Activated CD8-positive, alpha-beta memory T cell treated with anti-CD3 and anti-CD28 coated beads for 36 hours (primary cell): Measurements from ENCODE around the gene PLK5. TPM values are rescaled to one million over a fixed set of nuclear protein-coding genes. Genes with fewer than 3 reads are reported as not detected.
"Not testable (repeated sequence)": the region's sequence is repeated elsewhere in the genome, so short reads cannot be mapped to it uniquely, and the experiment has no call there.

Source experiments
- CTCF ChIA-PET: fragments of 350-600 bp; sonication (Branson Sonifier 250); formaldehyde crosslinking; loops from one replicate; lab custom pipeline; 2021; ENCODE audit warnings: antibody characterized with exemption; lab: Charles Lee
- POLR2A ChIA-PET: fragments of 350-600 bp; sonication (Branson Sonifier 250); formaldehyde crosslinking; loops from one replicate; lab custom pipeline; 2021; ENCODE audit warnings: antibody characterized with exemption; lab: Charles Lee
- total RNA-seq, 2 experiments: library from RNA; stranded (reverse); gene quantifications; one replicate each; pipeline ENCODE4 v1.2.3, GENCODE V29; 2021

PLK5 gene
- total RNA-seq, 2 experiments from 2014 or later: not detected

GRCh38 chr19:1533510-1534150, 9.8 kb downstream of the PLK5 start:
- POLR2A ChIA-PET: no interaction called here
- CTCF ChIA-PET: interaction anchor here (0.6 kb wide), 1 partner anchor 763 kb away, joined by 3 read pairs; no protein-coding TSS in a partner anchor

GRCh38 chr19:1534972-1535371, 11.1 kb downstream of the PLK5 start:
- POLR2A ChIA-PET: no interaction called here

GRCh38 chr19:1535699-1536098, 11.8 kb downstream of the PLK5 start:
- CTCF ChIA-PET, POLR2A ChIA-PET: not testable (repeated sequence)

More at GRCh38 chr19:1534972-1535371, 11.1 kb downstream of the PLK5 start:
- CTCF ChIA-PET: no interaction called here

- CTCF ChIA-PET: no interaction called here
- POLR2A ChIA-PET: no interaction called here
These were observed 15.1 kb downstream of the PLK5 start for GRCh38 chr19:1538978-1539377.

- CTCF ChIA-PET, POLR2A ChIA-PET: not testable (repeated sequence)
These were observed 15.9 kb downstream of the PLK5 start for GRCh38 chr19:1539749-1540148.

GRCh38 chr19:1540365-1540925, 16.6 kb downstream of the PLK5 start:
- ChIA-PET POLR2A (no interaction called here), CTCF (interaction anchor here (0.7 kb wide), 1 partner anchor 228 kb away, joined by 3 read pairs; no protein-coding TSS in a partner anchor)

GRCh38 chr19:1549332-1549945, 25.6 kb downstream of the PLK5 start:
- ChIA-PET POLR2A (no interaction called here), CTCF (interaction anchor here (0.6 to 1.3 kb wide), 2 partner anchors 123 to 1046 kb away, joined by 3 to 4 read pairs; no protein-coding TSS in a partner anchor)

DNA sequence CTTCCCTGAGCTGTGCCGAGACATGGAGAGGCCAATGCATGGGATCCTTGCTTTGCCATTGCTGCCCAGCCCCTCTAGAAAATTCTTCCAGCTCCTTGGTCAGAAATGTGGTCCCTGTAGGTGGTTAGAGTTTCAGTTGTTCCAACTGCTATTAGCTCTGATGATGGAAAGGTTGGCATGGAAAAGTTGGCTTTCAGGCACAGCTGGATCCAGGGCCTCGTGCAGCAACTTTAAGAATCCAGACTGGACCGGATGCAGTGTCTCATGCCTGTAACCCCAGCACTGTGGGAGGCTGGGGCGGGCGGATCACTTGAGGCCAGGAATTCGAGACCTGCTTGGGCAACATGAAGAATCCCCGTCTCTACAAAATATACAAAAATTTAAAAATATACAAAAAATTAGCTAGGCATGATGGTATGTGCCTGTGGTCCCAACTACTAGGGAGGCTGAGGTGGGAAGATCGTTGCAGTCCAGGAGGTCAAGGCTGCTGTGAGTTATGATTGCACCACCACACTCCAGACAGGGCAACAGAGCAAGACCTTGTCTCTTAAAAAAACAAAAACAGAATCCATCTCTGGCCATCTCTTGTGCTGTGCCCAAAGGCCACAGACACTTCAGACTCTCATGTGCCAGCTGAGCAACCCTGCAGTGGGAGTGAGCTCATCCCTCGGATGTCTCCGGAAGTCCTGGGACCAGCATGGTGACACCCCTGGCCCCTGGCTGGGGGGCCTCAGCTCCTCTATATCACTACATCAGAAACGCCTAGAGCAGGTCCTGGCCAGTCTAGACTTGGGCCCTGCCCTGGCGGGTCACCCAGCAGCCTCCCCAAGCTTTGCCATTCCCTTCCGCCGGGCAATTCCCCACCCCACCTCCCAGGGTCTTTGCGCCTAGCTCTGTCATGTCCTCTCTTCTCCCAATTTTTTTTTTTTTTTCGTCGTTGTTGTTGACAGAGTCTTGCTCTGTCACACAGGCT, 27.5 kb downstream of the PLK5 start:
- ChIA-PET POLR2A (interaction anchor here (0.5 kb wide), 1 partner anchor 18 kb away, joined by 4 read pairs; no protein-coding TSS in a partner anchor), CTCF (interaction anchor here (0.5 to 0.9 kb wide), 2 partner anchors 241 to 1554 kb away, joined by 3 read pairs; no protein-coding TSS in a partner anchor)

GRCh38 chr19:1553415-1553814, 29.5 kb downstream of the PLK5 start:
- ChIA-PET POLR2A (interaction anchor here (0.6 kb wide), 1 partner anchor 217 kb away, joined by 3 read pairs; no protein-coding TSS in a partner anchor), CTCF (no interaction called here)

DNA sequence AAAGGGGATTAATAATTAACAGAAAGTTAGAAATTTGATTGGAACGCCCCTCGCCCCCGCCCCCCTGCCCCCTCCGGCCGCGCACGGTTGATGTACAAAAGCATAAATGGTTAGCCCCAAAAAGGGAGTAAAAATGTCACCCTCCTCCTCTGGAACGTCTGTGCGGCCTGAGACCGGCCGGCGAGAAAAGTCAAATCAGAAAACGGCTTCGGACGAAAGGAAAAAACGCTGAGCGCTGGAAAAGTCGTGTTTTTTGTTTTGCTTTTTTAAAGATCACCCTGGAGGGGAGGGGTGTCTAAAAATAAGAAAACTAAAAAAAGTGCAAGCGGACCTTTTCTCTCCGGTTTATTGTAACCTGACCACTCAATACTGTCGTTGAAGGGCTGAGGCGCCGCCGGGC, 31.1 kb downstream of the PLK5 start:
- POLR2A ChIA-PET: no interaction called here
- CTCF ChIA-PET: no interaction called here

DNA sequence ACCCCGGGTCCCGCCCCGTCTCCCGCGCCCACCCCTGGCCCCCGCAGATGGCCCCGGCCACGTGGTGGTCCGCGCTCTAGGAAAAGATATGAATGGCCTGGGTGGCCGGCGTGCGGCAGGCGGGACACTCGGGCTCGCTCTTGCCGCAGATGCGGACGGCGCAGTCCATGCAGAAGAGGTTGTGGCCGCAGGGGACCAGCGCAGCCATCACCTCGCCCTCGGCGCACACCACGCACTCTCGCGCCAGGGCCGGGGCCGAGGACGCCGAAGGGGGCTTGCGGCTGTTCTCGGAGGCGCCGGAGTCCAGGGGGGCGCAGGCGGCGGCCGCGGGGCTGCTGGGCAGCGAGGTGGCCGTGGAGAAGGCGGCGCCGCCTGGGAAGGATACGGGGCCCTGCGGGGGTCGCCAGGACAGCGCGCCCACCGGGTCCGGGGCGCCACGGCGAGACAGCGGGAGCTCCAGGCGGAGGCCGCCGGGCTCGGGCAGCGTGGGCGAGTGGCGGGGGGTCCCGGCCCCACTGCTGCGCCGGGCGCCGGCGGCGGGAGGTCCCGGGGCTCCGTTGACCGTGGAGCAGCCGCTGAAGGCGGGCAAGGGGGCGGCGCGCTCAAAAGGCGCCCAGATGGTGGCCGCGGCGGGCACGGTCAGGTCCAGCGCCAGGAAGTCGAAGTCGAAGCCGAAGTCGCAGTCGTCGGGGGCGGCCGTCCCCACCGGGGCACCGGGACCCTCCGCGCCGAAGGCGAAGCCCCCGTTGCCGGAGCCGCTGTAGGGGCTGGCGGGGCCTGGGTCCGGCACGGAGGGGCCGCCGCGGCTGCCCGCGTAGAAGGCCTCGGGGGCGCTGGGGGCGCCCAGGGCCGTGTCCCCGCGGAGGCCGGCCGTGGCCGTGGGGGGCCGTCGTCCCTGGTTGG, 31.9 kb downstream of the PLK5 start:
- POLR2A ChIA-PET: no interaction called here
- CTCF ChIA-PET: no interaction called here

- CTCF ChIA-PET: no interaction called here
- POLR2A ChIA-PET: no interaction called here
These were observed 32.7 kb downstream of the PLK5 start for GRCh38 chr19:1556390-1557070.

- CTCF ChIA-PET: interaction anchor here (0.6 kb wide), 1 partner anchor 882 kb away, joined by 4 read pairs; no protein-coding TSS in a partner anchor
- POLR2A ChIA-PET: no interaction called here
These were observed 34.7 kb downstream of the PLK5 start for GRCh38 chr19:1558552-1558951.

GRCh38 chr19:1560286-1560882, 36.5 kb downstream of the PLK5 start:
- ChIA-PET CTCF (no interaction called here), POLR2A (no interaction called here)

GRCh38 chr19:1561236-1561842, 37.5 kb downstream of the PLK5 start:
- POLR2A ChIA-PET: no interaction called here
- CTCF ChIA-PET: interaction anchor here (1.3 kb wide), 1 partner anchor 15 kb away, joined by 3 read pairs; no protein-coding TSS in a partner anchor

DNA sequence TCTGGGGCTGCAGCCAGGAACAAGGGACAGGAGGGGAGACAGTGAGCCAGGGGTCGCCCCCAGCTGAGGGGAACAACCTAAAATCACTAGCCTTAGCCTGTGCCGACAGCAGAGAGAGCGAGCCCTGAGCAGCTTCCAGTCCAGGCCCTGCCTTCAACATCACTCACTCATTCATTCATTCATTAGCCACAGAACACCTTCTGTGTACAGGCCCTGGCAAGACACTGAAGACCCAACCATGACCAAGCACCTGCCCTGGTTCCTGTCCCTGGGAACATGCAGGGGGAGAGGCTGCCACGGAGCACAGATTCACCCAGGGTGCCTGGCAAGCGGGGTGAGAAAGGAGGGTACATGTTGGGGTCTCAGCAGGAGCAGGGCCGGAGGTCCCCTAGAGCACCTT, 39.4 kb downstream of the PLK5 start:
- ChIA-PET CTCF (no interaction called here), POLR2A (no interaction called here)
